NCI-H2107 (cell line): ENCODE measurements around the gene IFITM1.
"Not testable (repeated sequence)": the region's sequence is repeated elsewhere in the genome, so short reads cannot be mapped to it uniquely, and the experiment has no call there.

ENCODE experiments used
- DNase-seq: peaks from one replicate; lab custom pipeline; 2025; lab: John Stamatoyannopoulos, UW

The IFITM1 gene

DNA sequence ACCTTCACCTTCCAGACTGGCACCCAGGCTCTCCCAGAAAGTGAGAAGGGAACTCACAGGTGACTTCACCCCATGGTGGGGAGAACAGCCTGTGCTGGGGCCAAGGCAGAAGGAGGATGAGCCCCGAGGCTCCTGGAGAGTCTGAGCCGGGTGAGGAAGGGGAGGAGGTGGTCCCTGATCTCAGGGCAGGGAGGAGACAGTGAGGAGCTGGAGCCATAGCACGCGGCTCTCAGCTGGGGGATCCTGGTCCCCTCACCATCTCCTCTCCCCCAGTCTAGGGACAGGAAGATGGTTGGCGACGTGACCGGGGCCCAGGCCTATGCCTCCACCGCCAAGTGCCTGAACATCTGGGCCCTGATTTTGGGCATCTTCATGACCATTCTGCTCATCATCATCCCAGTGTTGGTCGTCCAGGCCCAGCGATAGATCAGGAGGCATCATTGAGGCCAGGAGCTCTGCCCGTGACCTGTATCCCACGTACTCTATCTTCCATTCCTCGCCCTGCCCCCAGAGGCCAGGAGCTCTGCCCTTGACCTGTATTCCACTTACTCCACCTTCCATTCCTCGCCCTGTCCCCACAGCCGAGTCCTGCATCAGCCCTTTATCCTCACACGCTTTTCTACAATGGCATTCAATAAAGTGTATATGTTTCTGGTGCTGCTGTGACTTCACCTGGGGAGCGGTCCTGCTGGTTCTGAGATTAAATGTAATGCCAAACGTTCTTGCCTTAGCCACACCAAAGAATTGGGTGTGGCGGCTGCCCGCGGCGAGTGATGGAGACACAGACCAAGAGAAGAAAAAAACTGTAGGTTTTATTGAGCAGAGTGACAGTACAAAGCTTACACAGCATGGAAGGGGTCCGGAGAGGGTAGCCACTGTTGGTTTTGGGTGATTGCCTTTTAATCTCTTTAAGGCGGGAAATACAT lies 4.8 kb upstream of the IFITM1 start:
- DNase-seq: not testable (repeated sequence)

GRCh38 chr11:309979-310572 lies 3.8 kb upstream of the IFITM1 start:
- not testable (repeated sequence) for DNase-seq

GRCh38 chr11:311013-311748 lies 2.7 kb upstream of the IFITM1 start:
- not testable (repeated sequence) for DNase-seq

DNA sequence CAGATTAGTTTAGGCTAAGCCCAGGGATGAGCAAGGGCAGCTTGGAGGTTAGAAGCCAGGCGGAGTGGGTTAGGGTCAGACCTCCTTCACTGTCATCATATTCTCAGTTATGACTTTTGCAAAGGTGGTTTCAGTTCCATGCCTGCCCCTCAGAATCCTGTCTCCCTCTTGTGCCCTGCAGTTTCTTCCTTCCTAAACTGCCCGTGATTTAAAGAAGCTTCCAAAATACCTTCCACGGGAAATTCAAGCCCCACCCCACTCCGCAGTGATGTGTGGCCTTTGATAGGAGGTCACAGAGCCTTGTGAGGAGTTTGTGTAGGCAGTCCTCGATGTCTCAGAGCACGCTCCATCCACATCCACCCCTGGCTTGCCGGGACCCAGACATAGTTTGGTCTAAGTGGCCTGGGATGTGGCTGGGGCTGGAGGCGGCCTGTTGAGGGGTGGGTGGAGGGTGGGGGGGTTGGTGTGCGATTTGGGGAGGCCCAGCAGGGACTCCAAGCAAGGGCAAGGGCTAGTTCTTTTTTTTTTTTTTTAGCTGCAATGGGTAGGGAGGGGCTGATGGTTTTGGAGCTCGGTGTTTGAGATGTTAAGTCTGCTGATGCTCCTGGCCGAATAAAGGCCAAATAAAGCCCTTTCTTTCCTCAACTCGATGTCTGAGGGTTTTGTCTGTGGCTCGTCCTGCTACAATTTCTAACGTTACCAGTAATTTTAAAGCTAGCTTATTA lies 1.6 kb upstream of the IFITM1 start:
- no peak for DNase-seq

GRCh38 chr11:313304-313786 lies 495 bp upstream of the IFITM1 start:
- DNase-seq: no peak

DNA sequence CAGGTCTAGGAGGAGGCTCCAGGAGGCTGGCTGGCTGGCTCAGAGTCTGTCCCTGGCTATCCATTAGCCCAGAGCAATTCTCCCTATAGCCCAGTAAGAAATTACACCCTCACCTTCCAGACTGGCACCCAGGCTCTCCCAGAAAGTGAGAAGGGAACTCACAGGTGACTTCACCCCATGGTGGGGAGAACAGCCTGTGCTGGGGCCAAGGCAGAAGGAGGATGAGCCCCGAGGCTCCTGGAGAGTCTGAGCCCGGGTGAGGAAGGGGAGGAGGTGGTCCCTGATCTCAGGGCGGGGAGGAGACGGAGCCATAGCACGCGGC lies 675 bp downstream of the IFITM1 start:
- DNase-seq: not testable (repeated sequence)

- no peak for DNase-seq
Measured at GRCh38 chr11:315051-315481, 1.2 kb downstream of the IFITM1 start.

GRCh38 chr11:315516-315994 lies 1.7 kb downstream of the IFITM1 start:
- no peak for DNase-seq

DNA sequence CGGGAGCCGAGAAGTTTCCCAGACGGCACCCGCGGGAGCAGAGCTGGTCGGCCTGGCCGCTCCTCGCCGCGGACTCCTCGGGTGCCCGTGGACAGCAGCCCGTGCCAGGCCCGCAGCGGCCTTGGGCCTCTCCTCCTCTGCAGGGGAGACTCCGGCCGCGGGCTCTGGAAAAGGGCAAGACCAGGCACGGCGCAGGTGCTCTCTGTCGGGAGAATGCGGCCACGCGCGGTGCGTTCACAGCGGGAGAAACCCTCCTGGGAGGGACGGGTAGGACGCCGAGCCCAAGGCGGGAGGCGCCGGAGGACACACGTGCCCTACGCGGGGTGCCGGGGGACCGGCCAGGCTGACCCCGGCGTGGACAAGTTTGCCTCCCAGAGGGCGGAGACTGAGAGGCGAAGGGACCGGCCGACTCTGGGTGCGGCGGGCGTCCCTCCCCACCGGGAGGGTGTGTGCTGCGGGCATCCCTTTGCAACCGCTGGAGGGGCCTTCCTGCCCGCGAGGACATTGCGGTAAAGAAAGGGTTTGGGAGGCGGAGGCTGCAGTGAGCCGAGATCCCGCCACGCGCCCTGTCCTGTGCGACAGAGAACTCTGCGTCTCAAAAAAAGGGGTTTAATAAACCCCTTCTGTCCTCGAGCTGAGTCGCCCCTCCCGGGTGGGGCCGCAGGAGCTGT lies 2.3 kb downstream of the IFITM1 start:
- no peak for DNase-seq

DNA sequence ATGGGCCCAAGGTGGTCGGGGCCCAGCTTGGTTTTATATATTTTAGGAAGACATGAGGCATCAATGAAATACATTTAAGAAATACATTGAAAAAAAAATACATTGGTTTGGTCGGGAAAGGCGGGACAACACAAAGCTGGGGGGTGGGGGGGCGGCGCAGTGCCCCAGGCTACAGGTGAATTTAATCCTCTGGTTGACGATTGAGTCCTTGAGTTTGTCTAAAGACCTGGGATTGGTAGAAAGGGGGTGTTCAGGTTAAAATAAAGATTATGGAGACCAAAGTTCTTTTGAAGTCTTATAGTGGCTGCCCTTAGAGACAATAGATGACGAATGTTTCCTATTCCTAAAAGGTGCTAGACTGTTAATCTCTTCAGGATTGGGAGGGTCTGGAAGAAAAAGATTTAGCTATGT lies 3.1 kb downstream of the IFITM1 start:
- no peak for DNase-seq

GRCh38 chr11:317668-318404 lies 4.0 kb downstream of the IFITM1 start:
- not testable (repeated sequence) for DNase-seq

- not testable (repeated sequence) for DNase-seq
Measured at GRCh38 chr11:318405-319120, 4.7 kb downstream of the IFITM1 start.

GRCh38 chr11:319121-319887 lies 5.5 kb downstream of the IFITM1 start:
- not testable (repeated sequence) for DNase-seq

- DNase-seq: not testable (repeated sequence)
Measured at GRCh38 chr11:319888-320273, 6.0 kb downstream of the IFITM1 start.

DNA sequence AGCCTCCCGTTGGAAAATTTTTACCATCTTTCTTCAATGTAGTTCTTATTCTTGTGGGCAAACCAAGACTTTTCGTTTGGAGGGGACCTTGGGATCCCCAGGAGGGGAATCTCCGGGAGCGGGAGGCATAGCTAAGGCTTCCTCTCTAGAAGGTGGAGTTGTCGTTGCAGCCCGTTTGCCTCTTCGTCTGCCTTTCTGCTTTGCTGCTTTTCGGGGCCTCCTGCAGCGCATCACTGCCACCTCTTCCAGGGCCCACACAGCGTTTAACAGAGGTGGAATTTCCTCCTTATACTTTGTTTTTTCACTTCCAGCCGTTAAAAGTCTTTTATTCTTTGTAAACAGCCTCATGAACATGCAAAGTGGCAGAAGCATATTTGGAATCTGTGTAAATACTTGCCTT lies 10.3 kb downstream of the IFITM1 start:
- DNase-seq: no peak

DNA sequence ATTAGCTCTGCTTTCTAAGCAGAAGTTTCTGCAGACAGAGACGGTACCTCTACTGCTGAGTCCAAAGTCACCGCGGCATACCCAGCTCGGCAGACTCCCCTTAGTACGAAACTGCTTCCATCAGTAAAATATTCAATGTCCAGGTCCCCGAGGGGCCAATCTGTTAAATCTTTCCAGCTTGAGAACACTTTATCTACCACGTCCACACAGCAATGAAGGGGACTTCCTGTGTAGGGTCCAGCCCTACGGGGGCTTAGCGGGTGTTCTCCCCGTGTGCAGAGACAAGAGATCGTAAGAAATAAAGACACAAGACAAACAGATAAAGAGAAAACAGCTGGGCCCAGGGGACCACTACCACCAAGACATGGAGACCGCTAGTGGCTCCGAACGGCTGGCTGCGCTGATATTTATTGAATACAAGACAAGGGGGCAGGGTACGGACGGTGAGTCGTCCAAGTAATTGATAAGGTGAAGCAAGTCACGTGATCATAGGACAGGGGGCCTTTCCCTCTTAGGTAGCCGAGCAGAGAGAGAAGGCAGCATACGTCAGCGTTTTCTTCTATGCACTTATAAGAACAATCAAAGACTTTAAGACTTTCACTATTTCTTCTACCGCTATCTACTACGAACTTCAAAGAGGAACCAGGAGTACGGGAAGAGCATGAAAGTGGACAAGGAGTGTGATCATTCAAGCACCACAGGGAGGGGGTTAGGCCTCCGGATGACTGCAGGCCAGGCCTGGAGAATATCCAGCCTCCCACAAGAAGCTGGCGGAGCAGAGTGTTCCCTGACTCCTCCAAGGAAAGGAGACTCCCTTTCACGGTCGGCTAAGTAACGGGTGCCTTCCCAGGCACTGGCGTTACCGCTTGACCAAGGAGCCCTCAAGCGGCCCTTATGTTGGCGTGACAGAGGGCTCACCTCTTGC lies 11.0 kb downstream of the IFITM1 start:
- DNase-seq: not testable (repeated sequence)

GRCh38 chr11:325796-326591 lies 12.2 kb downstream of the IFITM1 start:
- no peak for DNase-seq
